ENCODE measurements around the gene U2AF2. TPM values are rescaled to one million over a fixed set of nuclear protein-coding genes. Genes with fewer than 3 reads are reported as not detected.
A peak's percentile ranks its signal among the peaks of the same experiment; 100 is the strongest.

The U2AF2 gene
- total and polyA plus RNA-seq, 12 donors = 58.9 to 243 (median 117) TPM

DNA sequence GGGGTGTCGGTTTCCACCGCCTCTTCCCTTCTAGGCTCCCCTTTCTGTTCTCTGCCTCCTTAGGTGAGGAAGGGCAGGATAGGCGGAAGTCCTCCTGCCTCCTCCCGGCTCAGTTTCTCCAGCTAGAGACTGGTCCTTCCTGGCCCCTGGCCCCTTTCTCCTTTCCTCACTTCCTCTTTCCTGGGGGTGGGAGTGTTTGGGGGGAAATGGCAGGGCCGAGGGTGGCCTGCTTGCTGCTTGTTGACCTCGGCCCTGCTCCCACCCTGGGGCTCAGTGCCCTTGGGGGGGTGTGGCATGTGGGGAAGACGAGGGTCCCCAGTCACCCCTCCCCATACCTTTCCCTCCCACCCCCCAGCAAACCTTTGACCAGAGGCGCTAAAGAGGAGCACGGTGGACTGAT is 5.0 kb downstream of the U2AF2 start:
- WGBS, 4 donors = 54 to 68% (median 61%) methylated on average over 7 to 9 of the region's 9 CpGs
- TF ChIP-seq POLR2A (IDR thresholded peaks at IDR 0.05) = no peak
- TF ChIP-seq, protein P1, sequence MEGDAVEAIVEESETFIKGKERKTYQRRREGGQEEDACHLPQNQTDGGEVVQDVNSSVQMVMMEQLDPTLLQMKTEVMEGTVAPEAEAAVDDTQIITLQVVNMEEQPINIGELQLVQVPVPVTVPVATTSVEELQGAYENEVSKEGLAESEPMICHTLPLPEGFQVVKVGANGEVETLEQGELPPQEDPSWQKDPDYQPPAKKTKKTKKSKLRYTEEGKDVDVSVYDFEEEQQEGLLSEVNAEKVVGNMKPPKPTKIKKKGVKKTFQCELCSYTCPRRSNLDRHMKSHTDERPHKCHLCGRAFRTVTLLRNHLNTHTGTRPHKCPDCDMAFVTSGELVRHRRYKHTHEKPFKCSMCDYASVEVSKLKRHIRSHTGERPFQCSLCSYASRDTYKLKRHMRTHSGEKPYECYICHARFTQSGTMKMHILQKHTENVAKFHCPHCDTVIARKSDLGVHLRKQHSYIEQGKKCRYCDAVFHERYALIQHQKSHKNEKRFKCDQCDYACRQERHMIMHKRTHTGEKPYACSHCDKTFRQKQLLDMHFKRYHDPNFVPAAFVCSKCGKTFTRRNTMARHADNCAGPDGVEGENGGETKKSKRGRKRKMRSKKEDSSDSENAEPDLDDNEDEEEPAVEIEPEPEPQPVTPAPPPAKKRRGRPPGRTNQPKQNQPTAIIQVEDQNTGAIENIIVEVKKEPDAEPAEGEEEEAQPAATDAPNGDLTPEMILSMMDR (IDR thresholded peaks at IDR 0.05) = no peak
- Histone ChIP-seq H3K27me3 (no peaks in the 10 kb centered on the region), H3K27ac (peak overlapping the region in 1 of 5 donors; percentile 9), H3K4me3 (no peak overlapping the region), H3K36me3 (replicated peaks in 1 of 2) (peaks cover 0 to 55% of the 10 kb centered on the region in 2 donors), H3K4me1 (replicated peaks in 1 of 2) (peaks cover 26 to 45% of the 10 kb centered on the region in 2 donors), H3K9me3 (replicated peaks in 1 of 3) (no peaks in the 10 kb centered on the region)
- intact Hi-C loops (cut with DNase I) = no loop called here
- no peak for DNase-seq

- Histone ChIP-seq H3K9me3 (replicated peaks in 1 of 3) (no peaks in the 10 kb centered on the region), H3K36me3 (replicated peaks in 1 of 2) (peaks cover 0 to 56% of the 10 kb centered on the region in 2 donors), H3K27me3 (no peaks in the 10 kb centered on the region), H3K4me1 (replicated peaks in 1 of 2) (peaks cover 26 to 45% of the 10 kb centered on the region in 2 donors), H3K27ac (peak overlapping the region in 1 of 5 donors; percentile 9), H3K4me3 (no peak overlapping the region)
- 79 to 89% (median 84%) methylated on average over 8 to 12 of the region's 12 CpGs for WGBS, 4 donors
- intact Hi-C loops (cut with DNase I) = no loop called here
- no peak for TF ChIP-seq POLR2A (IDR thresholded peaks at IDR 0.05)
- TF ChIP-seq, protein P1 (IDR thresholded peaks at IDR 0.05) = no peak
- no peak for DNase-seq
Observed at GRCh38 chr19:55660404-55660803, 5.6 kb downstream of the U2AF2 start.

GRCh38 chr19:55660991-55661390 is 6.2 kb downstream of the U2AF2 start:
- H3K4me1 ChIP-seq (replicated peaks in 1 of 2) = peaks cover 22 to 39% of the 10 kb centered on the region in 2 donors
- 71 to 79% (median 76%) methylated on average over 12 to 16 of the region's 16 CpGs for WGBS, 4 donors
- H3K27ac ChIP-seq = no peak overlapping the region
- intact Hi-C loops (cut with DNase I) = no loop called here
- DNase-seq = no peak
- no peaks in the 10 kb centered on the region for H3K27me3 ChIP-seq
- no peak overlapping the region for H3K4me3 ChIP-seq
- TF ChIP-seq, protein P1 (IDR thresholded peaks at IDR 0.05) = no peak
- no peak for TF ChIP-seq POLR2A (IDR thresholded peaks at IDR 0.05)
- peaks cover 0 to 62% of the 10 kb centered on the region in 2 donors for H3K36me3 ChIP-seq (replicated peaks in 1 of 2)
- H3K9me3 ChIP-seq (replicated peaks in 1 of 3) = no peaks in the 10 kb centered on the region

GRCh38 chr19:55661826-55662225 is 7.0 kb downstream of the U2AF2 start:
- Histone ChIP-seq H3K36me3 (replicated peaks in 1 of 2) (peaks cover 0 to 71% of the 10 kb centered on the region in 2 donors), H3K27me3 (no peaks in the 10 kb centered on the region), H3K4me3 (no peak overlapping the region), H3K9me3 (replicated peaks in 1 of 3) (no peaks in the 10 kb centered on the region), H3K4me1 (replicated peaks in 1 of 2) (peaks cover 15 to 30% of the 10 kb centered on the region in 2 donors), H3K27ac (no peak overlapping the region)
- WGBS, 4 donors = 60 to 64% (median 63%) methylated on average over 7 of the region's 7 CpGs
- no peak for DNase-seq
- TF ChIP-seq, protein P1 (IDR thresholded peaks at IDR 0.05) = no peak
- TF ChIP-seq POLR2A (IDR thresholded peaks at IDR 0.05) = no peak
- intact Hi-C loops (cut with DNase I) = no loop called here
